ENCODE measurements around the gene CDK4. TPM values are rescaled to one million over a fixed set of nuclear protein-coding genes. Genes with fewer than 3 reads are reported as not detected.
A peak's percentile ranks its signal among the peaks of the same experiment; 100 is the strongest.

Gene CDK4
- 100 to 1,000 TPM in 1 of 2 experiments, 10 to 100 TPM in 1; 84.4 to 104 TPM for total RNA-seq

DNA sequence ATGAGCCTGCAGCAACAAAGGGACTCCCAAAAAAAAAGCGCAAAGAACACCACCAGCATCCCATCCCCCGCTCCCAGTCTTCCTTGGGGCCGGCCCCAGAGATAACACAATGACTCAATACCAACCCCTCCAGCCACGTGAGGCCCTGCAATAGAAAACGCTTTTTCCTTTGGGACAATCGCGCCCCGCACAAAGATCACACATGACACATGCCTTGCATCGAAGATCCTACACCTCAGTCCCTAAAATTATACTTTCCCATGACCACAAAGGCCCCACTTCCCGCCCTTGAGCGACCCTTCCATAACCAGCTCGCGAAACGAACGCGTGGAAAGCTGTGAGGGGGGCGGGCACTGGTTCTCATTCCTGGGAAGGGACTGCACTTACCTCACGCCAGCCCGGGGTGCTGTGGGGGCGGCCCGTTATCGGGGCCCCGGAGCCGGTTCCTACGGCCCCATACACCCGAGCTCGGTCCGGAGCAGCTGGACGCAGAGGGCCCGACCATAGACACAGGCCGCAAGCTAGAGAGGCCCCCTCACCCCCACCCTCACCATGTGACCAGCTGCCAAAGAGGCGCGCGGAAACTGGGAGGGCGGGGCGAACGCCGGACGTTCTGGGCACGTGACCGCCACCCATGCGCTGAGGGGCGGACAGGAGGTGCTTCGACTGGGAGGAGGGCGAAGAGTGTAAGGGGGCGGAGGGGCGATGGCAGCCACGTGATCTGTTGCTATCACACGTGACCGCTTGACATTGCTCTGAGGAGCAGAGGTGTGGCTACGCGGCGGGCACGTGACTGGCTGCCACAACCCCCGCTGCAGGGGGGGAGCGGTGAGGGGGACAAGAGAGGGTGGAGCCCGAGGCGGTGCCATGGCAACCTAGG, at the start of gene CDK4:
Gene CDK4 (minus strand): TSS at position 523 of the 880 bp plus-strand sequence. CDS start 593 bp downstream, outside the sequence.
- Mint-ChIP-seq H3K9me3 (no peaks in the 10 kb centered on the region), H3K27ac (peak within 1 kb of the TSS; percentile 86), H3K27me3 (no peaks in the 10 kb centered on the region), H3K36me3 (ENCODE audit: low read depth) (peaks cover 42% of the 10 kb centered on the region), H3K4me3 (peak within 1 kb of the TSS; percentile 91), H3K4me1 (peaks cover 61% of the 10 kb centered on the region)
- DNase-seq: peak; percentile 99
- ChIA-PET POLR2A (no interaction called here), CTCF (interaction anchor here (0.8 to 1.1 kb wide), 4 partner anchors 12 to 169 kb away, joined by 3 to 4 read pairs (median 3); partner anchors contain the start of genes B4GALNT1 and TSFM)

DNA sequence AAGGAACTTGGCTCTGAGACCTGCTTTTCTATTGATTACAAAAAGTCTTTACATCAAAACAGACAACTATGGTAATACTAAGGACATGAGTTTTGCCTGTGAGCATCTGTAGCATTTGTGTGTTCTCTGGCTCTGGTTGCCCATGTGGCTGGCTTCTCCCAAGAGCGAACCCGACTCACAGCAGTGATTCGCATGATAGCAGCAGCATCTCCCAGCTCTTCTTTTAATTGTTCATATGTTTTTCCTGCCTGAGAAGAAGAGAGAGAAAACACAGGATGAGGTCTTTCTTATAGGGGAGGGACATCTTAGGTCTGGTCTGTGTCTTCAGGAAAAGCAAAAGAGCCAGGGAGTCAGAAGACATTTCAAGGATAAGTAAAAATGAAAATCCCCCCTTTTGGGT, 48.9 kb upstream of the CDK4 start:
- H3K36me3 Mint-ChIP-seq (ENCODE audit: low read depth): peaks cover 17% of the 10 kb centered on the region
- H3K27ac Mint-ChIP-seq: no peak overlapping the region
- no peaks in the 10 kb centered on the region for H3K9me3 Mint-ChIP-seq
- no peak for DNase-seq
- POLR2A ChIA-PET: no interaction called here
- CTCF ChIA-PET: interaction anchor here (1.0 to 3.1 kb wide), 4 partner anchors 8 to 104 kb away, joined by 3 to 27 read pairs (median 4); no protein-coding TSS in a partner anchor
- H3K4me3 Mint-ChIP-seq: no peak overlapping the region
- H3K27me3 Mint-ChIP-seq: no peaks in the 10 kb centered on the region
- H3K4me1 Mint-ChIP-seq: no peaks in the 10 kb centered on the region

DNA sequence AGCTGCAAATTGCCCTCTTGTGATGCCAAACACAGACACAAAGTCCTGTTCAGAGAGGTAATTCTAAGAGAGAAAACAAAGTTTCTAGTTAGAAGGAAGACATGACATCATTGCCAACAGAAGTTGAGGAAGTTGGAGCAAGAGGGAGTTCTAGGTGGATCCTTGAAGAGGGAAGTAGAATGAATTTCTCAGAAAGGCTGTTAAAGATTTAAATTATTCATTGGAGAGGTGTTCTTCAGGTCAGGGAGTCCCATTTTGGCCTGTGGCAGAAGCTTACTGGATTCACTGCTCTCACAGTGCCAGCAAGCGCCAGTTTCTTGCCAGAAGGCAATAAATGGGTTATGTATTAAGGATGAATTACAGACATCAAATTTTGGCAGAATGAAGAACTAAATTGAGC, 45.8 kb upstream of the CDK4 start:
- Mint-ChIP-seq H3K36me3 (ENCODE audit: low read depth) (peaks cover 35% of the 10 kb centered on the region), H3K4me1 (peaks cover 1% of the 10 kb centered on the region), H3K9me3 (no peaks in the 10 kb centered on the region), H3K27me3 (no peaks in the 10 kb centered on the region), H3K27ac (no peak overlapping the region), H3K4me3 (no peak overlapping the region)
- POLR2A ChIA-PET: no interaction called here
- CTCF ChIA-PET: interaction anchor here (1.8 to 2.7 kb wide), 3 partner anchors 11 to 16 kb away, joined by 5 to 9 read pairs (median 7); partner anchors contain the start of gene TSFM
- no peak for DNase-seq

DNA sequence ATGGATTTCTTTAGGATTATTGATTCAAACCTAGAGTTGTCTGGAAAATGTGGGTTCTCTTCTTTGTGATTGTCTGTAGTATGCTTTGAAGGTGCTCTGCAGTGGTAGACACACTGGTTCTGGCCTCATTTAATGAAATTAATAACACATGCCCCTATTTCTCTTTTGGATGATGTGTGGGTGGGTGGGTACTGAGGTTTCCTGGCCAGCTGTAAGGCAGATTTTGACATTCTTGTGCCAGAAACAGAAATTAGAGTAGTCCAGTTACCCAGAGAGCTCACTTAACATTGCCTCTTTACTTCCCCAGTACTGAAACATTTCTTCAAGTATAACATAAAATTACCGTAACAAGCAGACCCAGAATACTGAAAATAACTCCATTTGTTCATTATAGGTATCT, 44.9 kb upstream of the CDK4 start:
- H3K9me3 Mint-ChIP-seq: no peaks in the 10 kb centered on the region
- DNase-seq: no peak

DNA sequence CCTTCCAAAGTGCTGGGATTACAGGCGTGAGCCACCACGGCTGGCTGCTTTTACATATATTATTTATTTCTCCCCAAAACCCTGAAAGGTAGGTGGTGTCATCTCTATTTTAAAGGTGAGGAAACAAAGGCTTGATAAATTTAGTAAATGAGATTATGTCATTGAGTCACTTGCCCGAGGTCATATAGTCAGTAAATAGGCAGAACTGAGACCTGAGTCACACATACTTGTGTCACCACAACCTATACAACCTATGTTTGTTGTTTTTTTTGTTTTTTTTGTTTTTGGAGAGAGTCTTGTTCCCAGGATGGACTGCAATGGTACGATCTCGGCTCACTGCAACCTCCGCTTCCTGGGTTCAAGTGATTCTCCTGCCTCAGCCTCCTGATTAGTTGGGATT, 43.2 kb upstream of the CDK4 start:
- no peak overlapping the region for H3K4me3 Mint-ChIP-seq
- no peaks in the 10 kb centered on the region for H3K9me3 Mint-ChIP-seq
- DNase-seq: no peak
- H3K4me1 Mint-ChIP-seq: peaks cover 4% of the 10 kb centered on the region
- no peaks in the 10 kb centered on the region for H3K27me3 Mint-ChIP-seq
- H3K27ac Mint-ChIP-seq: no peak overlapping the region
- ChIA-PET CTCF (interaction anchor here (2.7 kb wide), 1 partner anchor 8 kb away, joined by 7 read pairs; no protein-coding TSS in a partner anchor), POLR2A (no interaction called here)
- H3K36me3 Mint-ChIP-seq (ENCODE audit: low read depth): peaks cover 43% of the 10 kb centered on the region

More for the DNA sequence above, 44.9 kb upstream of the CDK4 start:
- H3K27me3 Mint-ChIP-seq: no peaks in the 10 kb centered on the region
- ChIA-PET POLR2A (no interaction called here), CTCF (interaction anchor here (1.6 to 2.7 kb wide), 3 partner anchors 10 to 16 kb away, joined by 3 to 9 read pairs (median 7); partner anchors contain the start of gene TSFM)
- peaks cover 41% of the 10 kb centered on the region for H3K36me3 Mint-ChIP-seq (ENCODE audit: low read depth)
- peaks cover 3% of the 10 kb centered on the region for H3K4me1 Mint-ChIP-seq
- H3K4me3 Mint-ChIP-seq: no peak overlapping the region
- H3K27ac Mint-ChIP-seq: no peak overlapping the region

DNA sequence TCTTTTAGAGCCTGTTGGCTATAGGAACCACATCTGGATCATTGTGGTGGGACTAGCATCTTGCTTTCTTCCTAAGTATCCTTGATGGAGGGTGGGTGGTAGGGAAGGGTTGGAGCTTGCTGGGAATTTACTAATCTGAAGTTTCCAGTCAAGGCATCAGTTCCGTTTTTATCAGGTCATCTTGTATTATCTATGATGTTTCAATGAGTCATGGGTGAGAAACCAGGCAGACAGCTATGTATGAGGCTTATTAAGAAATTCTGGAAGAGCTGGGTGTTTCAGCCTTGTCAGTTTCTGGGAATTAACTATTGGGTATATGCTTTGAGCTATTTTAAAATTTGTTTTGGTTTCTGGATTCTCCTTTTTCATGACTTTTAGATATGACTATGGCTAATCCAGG, 41.8 kb upstream of the CDK4 start:
- ChIA-PET POLR2A (no interaction called here), CTCF (interaction anchor here (0.7 to 3.1 kb wide), 5 partner anchors 8 to 180 kb away, joined by 3 to 14 read pairs (median 3); partner anchors contain the start of gene TSFM)
- H3K4me3 Mint-ChIP-seq: no peak overlapping the region
- DNase-seq: no peak
- no peaks in the 10 kb centered on the region for H3K9me3 Mint-ChIP-seq
- no peak overlapping the region for H3K27ac Mint-ChIP-seq
- H3K27me3 Mint-ChIP-seq: no peaks in the 10 kb centered on the region
- peaks cover 46% of the 10 kb centered on the region for H3K36me3 Mint-ChIP-seq (ENCODE audit: low read depth)
- H3K4me1 Mint-ChIP-seq: peaks cover 4% of the 10 kb centered on the region

DNA sequence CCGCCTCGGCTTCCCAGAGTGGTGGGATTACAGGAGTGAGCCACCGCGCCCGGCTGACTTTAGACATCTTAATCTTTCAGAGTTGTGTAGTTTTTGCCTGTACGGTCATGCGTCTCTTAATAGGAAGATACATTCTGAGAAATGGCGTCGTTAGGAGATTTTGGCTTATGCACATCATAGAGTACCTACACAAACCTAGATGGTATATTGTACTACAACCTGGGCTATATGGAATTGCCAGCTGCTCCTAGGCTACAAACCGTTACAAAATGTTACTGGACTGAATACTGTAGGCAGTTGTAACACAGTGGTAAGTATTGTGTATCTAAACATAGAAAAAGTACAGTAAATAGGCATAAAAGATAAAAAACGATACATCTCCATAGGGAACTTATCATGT, 31.8 kb upstream of the CDK4 start:
- H3K4me3 Mint-ChIP-seq: peak overlapping the region; percentile 64
- POLR2A ChIA-PET: no interaction called here

DNA sequence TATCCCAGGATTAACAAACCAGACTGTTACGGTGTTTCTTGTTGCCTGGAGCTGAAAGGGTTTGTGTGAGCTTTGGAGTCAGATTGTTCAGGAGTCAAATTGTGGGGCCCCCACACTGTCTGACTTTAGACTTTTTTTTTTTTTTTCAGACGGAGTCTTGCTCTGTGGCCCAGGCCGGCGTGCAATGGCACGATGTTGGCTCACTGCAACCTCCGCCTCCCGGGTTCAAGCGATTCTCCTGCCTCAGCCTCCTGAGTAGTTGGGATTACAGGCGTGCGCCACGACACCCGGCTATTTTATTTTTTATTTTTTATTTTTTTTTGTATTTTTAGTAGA, 31.3 kb upstream of the CDK4 start:
- peak overlapping the region; percentile 96 for H3K27ac Mint-ChIP-seq
- peak overlapping the region; percentile 99 for H3K4me3 Mint-ChIP-seq
- H3K36me3 Mint-ChIP-seq (ENCODE audit: low read depth): peaks cover 17% of the 10 kb centered on the region
- DNase-seq: no peak
- ChIA-PET POLR2A (no interaction called here), CTCF (interaction anchor here (0.6 to 2.5 kb wide), 19 partner anchors 9 to 1145 kb away, joined by 3 to 14 read pairs (median 4); partner anchors contain the start of genes AVIL, EEF1AKMT3 and METTL1)
- H3K9me3 Mint-ChIP-seq: peaks cover 3% of the 10 kb centered on the region
- no peaks in the 10 kb centered on the region for H3K27me3 Mint-ChIP-seq
- peaks cover 42% of the 10 kb centered on the region for H3K4me1 Mint-ChIP-seq

More for the DNA sequence above, 31.8 kb upstream of the CDK4 start:
- Mint-ChIP-seq H3K4me1 (peaks cover 42% of the 10 kb centered on the region), H3K27me3 (no peaks in the 10 kb centered on the region), H3K27ac (peak overlapping the region; percentile 58), H3K36me3 (ENCODE audit: low read depth) (peaks cover 19% of the 10 kb centered on the region), H3K9me3 (peaks cover 3% of the 10 kb centered on the region)
- CTCF ChIA-PET: interaction anchor here (0.6 to 2.3 kb wide), 6 partner anchors 9 to 1145 kb away, joined by 4 to 14 read pairs (median 6); partner anchors contain the start of gene AVIL
- no peak for DNase-seq

DNA sequence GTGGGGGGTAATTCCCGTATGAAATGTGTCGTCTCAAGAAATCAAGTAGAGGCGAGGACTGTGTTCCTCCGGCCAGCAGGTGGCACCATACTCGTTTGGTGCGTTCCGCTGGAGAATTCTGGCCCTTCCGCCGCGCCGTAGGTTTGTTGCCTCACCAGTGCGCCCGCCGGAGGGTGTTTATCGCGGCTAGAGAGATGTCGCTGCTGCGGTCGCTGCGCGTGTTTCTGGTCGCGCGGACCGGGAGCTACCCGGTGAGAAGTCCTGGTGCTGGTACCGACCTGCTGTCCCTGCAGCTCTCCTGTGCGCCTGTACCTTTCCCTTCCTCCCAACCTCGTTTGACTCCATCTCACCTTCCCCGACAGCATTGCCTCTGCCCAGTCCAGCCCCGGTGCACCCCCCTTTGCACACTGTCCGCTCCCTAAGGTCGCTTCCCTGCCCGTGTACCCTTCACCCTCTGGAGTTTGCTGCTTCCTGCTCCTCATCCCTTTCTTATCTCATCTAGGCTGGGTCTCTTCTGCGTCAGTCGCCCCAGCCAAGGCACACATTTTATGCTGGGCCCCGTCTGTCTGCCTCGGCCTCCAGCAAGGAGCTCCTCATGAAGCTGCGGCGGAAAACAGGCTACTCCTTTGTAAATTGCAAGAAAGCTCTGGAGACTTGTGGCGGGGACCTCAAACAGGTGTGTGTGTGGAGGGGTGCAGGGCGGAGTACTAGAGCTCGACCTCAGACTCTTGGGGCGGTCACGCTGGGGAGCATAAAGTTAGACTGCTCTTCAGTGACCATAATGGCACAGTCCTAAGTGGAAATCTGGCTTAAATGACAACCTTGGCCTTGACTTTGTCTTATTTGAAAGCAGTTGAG, 30.7 kb upstream of the CDK4 start, which contains the start of gene TSFM:
Gene TSFM (plus strand): TSS at position 180 of the 858 bp plus-strand sequence. CDS start 15 bp downstream, at position 195.
- H3K9me3 Mint-ChIP-seq: peaks cover 3% of the 10 kb centered on the region
- H3K27ac Mint-ChIP-seq: peak within 1 kb of the TSS; percentile 96
- peaks cover 42% of the 10 kb centered on the region for H3K4me1 Mint-ChIP-seq
- ChIA-PET CTCF (interaction anchor here (0.6 to 2.5 kb wide), 23 partner anchors 8 to 1144 kb away, joined by 3 to 14 read pairs (median 4); partner anchors contain the start of genes AVIL, CDK4, EEF1AKMT3 and METTL1), POLR2A (no interaction called here)
- peaks cover 16% of the 10 kb centered on the region for H3K36me3 Mint-ChIP-seq (ENCODE audit: low read depth)
- peak within 1 kb of the TSS; percentile 99 for H3K4me3 Mint-ChIP-seq
- H3K27me3 Mint-ChIP-seq: no peaks in the 10 kb centered on the region
- peak; percentile 98 for DNase-seq

DNA sequence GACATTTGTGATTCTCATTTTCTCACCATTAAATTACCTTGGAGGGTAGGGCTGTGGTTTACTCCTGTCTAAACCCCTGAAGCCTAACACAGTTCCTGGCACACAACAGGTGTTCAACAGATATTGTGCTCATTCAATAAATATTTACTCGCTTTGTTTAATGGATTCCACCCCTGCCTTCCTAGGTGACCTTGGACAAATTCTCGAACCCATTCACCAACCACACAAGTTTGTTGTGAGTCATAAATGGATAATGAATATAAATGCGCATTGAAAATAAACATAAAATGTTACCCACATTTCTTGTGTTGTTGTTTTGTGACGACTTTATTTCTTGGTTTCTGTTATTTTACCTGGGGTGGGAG, 30.1 kb upstream of the CDK4 start:
- H3K27me3 Mint-ChIP-seq: no peaks in the 10 kb centered on the region
- no peak for DNase-seq
- peak overlapping the region; percentile 99 for H3K4me3 Mint-ChIP-seq
- H3K4me1 Mint-ChIP-seq: peaks cover 42% of the 10 kb centered on the region
- CTCF ChIA-PET: interaction anchor here (1.0 to 2.5 kb wide), 13 partner anchors 8 to 171 kb away, joined by 3 to 14 read pairs (median 6); partner anchors contain the start of genes AVIL, CYP27B1, EEF1AKMT3 and METTL1
- POLR2A ChIA-PET: no interaction called here
- H3K27ac Mint-ChIP-seq: peak overlapping the region; percentile 96
- peaks cover 11% of the 10 kb centered on the region for H3K36me3 Mint-ChIP-seq (ENCODE audit: low read depth)
- H3K9me3 Mint-ChIP-seq: peaks cover 3% of the 10 kb centered on the region

DNA sequence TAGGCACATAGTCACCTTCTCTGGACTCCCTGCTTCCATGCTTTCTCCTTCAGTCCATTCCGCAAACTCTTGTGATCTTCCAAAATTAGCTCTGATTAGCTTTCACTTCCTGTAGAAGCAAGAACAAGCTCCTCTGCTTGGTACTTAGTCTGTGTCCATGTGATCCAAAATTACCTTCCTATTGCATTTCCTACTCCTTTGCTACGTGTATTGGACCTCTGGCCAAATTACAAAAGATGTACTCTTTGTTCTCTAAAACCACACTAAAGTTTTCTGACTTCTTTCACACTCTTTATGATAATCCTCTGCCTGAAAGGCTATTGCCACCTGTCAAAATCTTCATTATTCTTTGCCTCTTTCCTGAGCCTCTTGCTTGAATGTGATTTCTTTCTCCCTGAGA, 29.7 kb upstream of the CDK4 start:
- ChIA-PET CTCF (interaction anchor here (0.9 to 2.5 kb wide), 6 partner anchors 10 to 124 kb away, joined by 3 to 9 read pairs (median 6); partner anchors contain the start of genes CYP27B1, EEF1AKMT3 and METTL1), POLR2A (no interaction called here)
- Mint-ChIP-seq H3K27ac (peak overlapping the region; percentile 96), H3K36me3 (ENCODE audit: low read depth) (peaks cover 9% of the 10 kb centered on the region), H3K4me1 (peaks cover 42% of the 10 kb centered on the region), H3K4me3 (no peak overlapping the region), H3K27me3 (no peaks in the 10 kb centered on the region), H3K9me3 (peaks cover 3% of the 10 kb centered on the region)
- no peak for DNase-seq

DNA sequence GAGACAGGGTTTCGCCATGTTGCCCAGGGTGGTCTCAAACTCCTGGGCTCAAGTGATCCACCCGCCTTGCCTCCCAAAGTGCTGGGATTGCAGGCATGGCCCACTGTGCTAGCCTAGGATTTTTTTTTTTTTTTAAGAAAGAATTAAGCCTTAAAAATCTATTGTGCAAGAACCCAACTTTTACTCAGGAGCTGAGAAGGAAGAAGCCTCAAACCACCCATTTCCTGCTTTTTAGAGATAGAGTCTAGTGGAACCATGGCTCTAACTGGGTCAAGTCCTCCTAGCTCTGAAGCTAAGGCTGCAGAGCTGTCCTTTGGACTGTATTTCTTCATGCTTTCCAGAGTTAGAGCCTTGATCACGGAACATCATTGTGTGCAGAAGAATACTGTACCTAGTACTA, 29.1 kb upstream of the CDK4 start:
- ChIA-PET POLR2A (no interaction called here), CTCF (interaction anchor here (0.9 to 2.5 kb wide), 6 partner anchors 9 to 124 kb away, joined by 3 to 9 read pairs (median 6); partner anchors contain the start of genes CYP27B1, EEF1AKMT3 and METTL1)
- Mint-ChIP-seq H3K9me3 (peaks cover 3% of the 10 kb centered on the region), H3K4me1 (peaks cover 42% of the 10 kb centered on the region), H3K4me3 (no peak overlapping the region), H3K27me3 (no peaks in the 10 kb centered on the region), H3K36me3 (ENCODE audit: low read depth) (peaks cover 5% of the 10 kb centered on the region), H3K27ac (peak overlapping the region; percentile 96)
- DNase-seq: no peak
